ENCODE measurements around the gene ATG7. TPM values are rescaled to one million over a fixed set of nuclear protein-coding genes. Genes with fewer than 3 reads are reported as not detected.
A peak's percentile ranks its signal among the peaks of the same experiment; 100 is the strongest.

Gene ATG7
- total RNA-seq, 1 experiment from 2014 or later: 36.0 TPM

- ATAC-seq (no peak), DNase-seq (ENCODE audit: low read depth, low spot score) (no peak)
- in situ Hi-C loops (cut with HindIII; ENCODE audit: low pct_unique_long_range_greater_than_20kb, low sequenced_read_pairs) (no loop called here), intact Hi-C loops (cut with micrococcal nuclease; ENCODE audit: unreplicated experiment) (no loop called here)
- TF ChIP-seq TCF7L2 (IDR thresholded peaks at IDR 0.05; ENCODE audit: low read depth, low read length) (no peak), POLR2AphosphoS5 (IDR thresholded peaks at IDR 0.05; ENCODE audit: low read depth, low read length) (no peak), SIN3A (IDR thresholded peaks at IDR 0.05; ENCODE audit: borderline replicate concordance, insufficient read depth, low read depth, low read length) (no peak), CTCF (IDR thresholded peaks at IDR 0.05) (no peak), REST (IDR thresholded peaks at IDR 0.05; ENCODE audit: insufficient read depth in 1 of 2, low read depth in 2 of 2, low read length in 1 of 2) (no peak)
- H3K27ac ChIP-seq (ENCODE audit: low read length): peak overlapping the region; percentile 29; the same call in 1 of the 2 replicates
- H3K9me3 ChIP-seq (ENCODE audit: control insufficient read depth, insufficient read depth, low read depth, low read length): no peaks in the 10 kb centered on the region
- peaks cover 18% of the 10 kb centered on the region for H3K4me1 ChIP-seq (ENCODE audit: control insufficient read depth, insufficient read depth, low read length)
- CTCF ChIA-PET: no interaction called here
- no peaks in the 10 kb centered on the region for H3K36me3 ChIP-seq (ENCODE audit: control insufficient read depth, insufficient read depth, low read length)
- H3K4me3 ChIP-seq (ENCODE audit: low read depth in 2 of 2, low read length in 2 of 2): no peak overlapping the region
- POLR2A ChIA-PET: no interaction called here
- no peaks in the 10 kb centered on the region for H3K27me3 ChIP-seq (ENCODE audit: control insufficient read depth, insufficient read depth, low read length)
- BruUV-seq (replicated peaks): no TSS peak
Observed at GRCh38 chr3:11575677-11576076, 303.5 kb downstream of the ATG7 start.

- in situ Hi-C loops (cut with HindIII; ENCODE audit: low pct_unique_long_range_greater_than_20kb, low sequenced_read_pairs): no loop called here
- CTCF ChIA-PET: no interaction called here
Observed at GRCh38 chr3:11576453-11576852, 304.3 kb downstream of the ATG7 start.

More at GRCh38 chr3:11576453-11576852, 304.3 kb downstream of the ATG7 start:
- POLR2A ChIA-PET: no interaction called here
- Histone ChIP-seq H3K9me3 (ENCODE audit: control insufficient read depth, insufficient read depth, low read depth, low read length) (no peaks in the 10 kb centered on the region), H3K27ac (ENCODE audit: low read length) (peak overlapping the region; percentile 69), H3K4me1 (ENCODE audit: control insufficient read depth, insufficient read depth, low read length) (peaks cover 19% of the 10 kb centered on the region), H3K27me3 (ENCODE audit: control insufficient read depth, insufficient read depth, low read length) (no peaks in the 10 kb centered on the region), H3K36me3 (ENCODE audit: control insufficient read depth, insufficient read depth, low read length) (no peaks in the 10 kb centered on the region), H3K4me3 (ENCODE audit: low read depth in 2 of 2, low read length in 2 of 2) (no peak overlapping the region)
- DNase-seq (ENCODE audit: low read depth, low spot score): no peak
- TF ChIP-seq TCF7L2 (IDR thresholded peaks at IDR 0.05; ENCODE audit: low read depth, low read length) (no peak), SIN3A (IDR thresholded peaks at IDR 0.05; ENCODE audit: borderline replicate concordance, insufficient read depth, low read depth, low read length) (no peak), REST (IDR thresholded peaks at IDR 0.05; ENCODE audit: insufficient read depth in 1 of 2, low read depth in 2 of 2, low read length in 1 of 2) (no peak), POLR2AphosphoS5 (IDR thresholded peaks at IDR 0.05; ENCODE audit: low read depth, low read length) (no peak), CTCF (IDR thresholded peaks at IDR 0.05) (no peak)
- peak; percentile 45 for ATAC-seq
- intact Hi-C loops (cut with micrococcal nuclease; ENCODE audit: unreplicated experiment): no loop called here
- BruUV-seq (replicated peaks): no TSS peak
